GM18907 (cell line): ENCODE data around the gene HAT1.
"Not testable (repeated sequence)": the region's sequence is repeated elsewhere in the genome, so short reads cannot be mapped to it uniquely, and the experiment has no call there.

ENCODE experiments used
- ATAC-seq: cut with Tn5 transposase; IDR thresholded peaks from one replicate; pipeline ENCODE4 v1.9.1; 2021; ENCODE audit warnings: mild to moderate bottlenecking, moderate library complexity; ENCODE audit not compliant: unreplicated experiment

Gene HAT1

GRCh38 chr2:171922230-171923022 lies at the start of gene HAT1:
HAT1 (plus strand) TSS chr2:171922461; CDS start chr2:171922501, 40 bp downstream.
- peak; percentile 94 for ATAC-seq

- no peak for ATAC-seq
Measured at GRCh38 chr2:171874517-171874916, 47.7 kb upstream of the HAT1 start.

GRCh38 chr2:171874963-171875362 lies 47.3 kb upstream of the HAT1 start:
- no peak for ATAC-seq

- ATAC-seq: no peak
Measured at GRCh38 chr2:171878481-171878993, 43.7 kb upstream of the HAT1 start.

GRCh38 chr2:171879865-171880264 lies 42.4 kb upstream of the HAT1 start:
- no peak for ATAC-seq

GRCh38 chr2:171880774-171881173 lies 41.5 kb upstream of the HAT1 start:
- no peak for ATAC-seq

GRCh38 chr2:171882089-171882769 lies 40.0 kb upstream of the HAT1 start:
- ATAC-seq: no peak

GRCh38 chr2:171883275-171883893 lies 38.9 kb upstream of the HAT1 start:
- no peak for ATAC-seq

GRCh38 chr2:171889333-171889732 lies 32.9 kb upstream of the HAT1 start:
- no peak for ATAC-seq

GRCh38 chr2:171889808-171890207 lies 32.5 kb upstream of the HAT1 start:
- ATAC-seq: no peak

GRCh38 chr2:171893196-171893823 lies 29.0 kb upstream of the HAT1 start:
- no peak for ATAC-seq

GRCh38 chr2:171893824-171894611 lies 28.2 kb upstream of the HAT1 start, which contains the start of gene SLC25A12:
SLC25A12 (minus strand) TSS chr2:171894244; CDS start chr2:171894214, 30 bp downstream.
- ATAC-seq: peak; percentile 86

GRCh38 chr2:171894612-171894947 lies 27.7 kb upstream of the HAT1 start:
- ATAC-seq: no peak

- no peak for ATAC-seq
Measured at GRCh38 chr2:171895786-171896185, 26.5 kb upstream of the HAT1 start.

- not testable (repeated sequence) for ATAC-seq
Measured at GRCh38 chr2:171899623-171900282, 22.5 kb upstream of the HAT1 start.

- ATAC-seq: no peak
Measured at GRCh38 chr2:171902840-171903420, 19.3 kb upstream of the HAT1 start.

GRCh38 chr2:171908235-171908634 lies 14.0 kb upstream of the HAT1 start:
- no peak for ATAC-seq

GRCh38 chr2:171909266-171909665 lies 13.0 kb upstream of the HAT1 start:
- ATAC-seq: no peak

GRCh38 chr2:171910494-171910893 lies 11.8 kb upstream of the HAT1 start:
- ATAC-seq: no peak
